ENCODE measurements around the gene GARNL3. TPM values are rescaled to one million over a fixed set of nuclear protein-coding genes. Genes with fewer than 3 reads are reported as not detected.

Gene GARNL3
- total RNA-seq, 1 experiment from 2014 or later: 2.8 TPM

- Mint-ChIP-seq H3K4me3 (ENCODE audit: low read depth, unreplicated experiment) (no peak overlapping the region), H3K27ac (ENCODE audit: unreplicated experiment) (no peak overlapping the region), H3K27me3 (ENCODE audit: unreplicated experiment) (no peaks in the 10 kb centered on the region), H3K4me1 (ENCODE audit: low read depth, unreplicated experiment) (peaks cover 17% of the 10 kb centered on the region), H3K9me3 (ENCODE audit: low read depth, unreplicated experiment) (no peaks in the 10 kb centered on the region), H3K36me3 (ENCODE audit: insufficient read depth, unreplicated experiment) (no peaks in the 10 kb centered on the region)
- CTCF ChIA-PET: interaction anchor here (0.6 kb wide), 1 partner anchor 79 kb away, joined by 5 read pairs; no protein-coding TSS in a partner anchor
- DNase-seq: no peak
- TF ChIP-seq, protein P1, sequence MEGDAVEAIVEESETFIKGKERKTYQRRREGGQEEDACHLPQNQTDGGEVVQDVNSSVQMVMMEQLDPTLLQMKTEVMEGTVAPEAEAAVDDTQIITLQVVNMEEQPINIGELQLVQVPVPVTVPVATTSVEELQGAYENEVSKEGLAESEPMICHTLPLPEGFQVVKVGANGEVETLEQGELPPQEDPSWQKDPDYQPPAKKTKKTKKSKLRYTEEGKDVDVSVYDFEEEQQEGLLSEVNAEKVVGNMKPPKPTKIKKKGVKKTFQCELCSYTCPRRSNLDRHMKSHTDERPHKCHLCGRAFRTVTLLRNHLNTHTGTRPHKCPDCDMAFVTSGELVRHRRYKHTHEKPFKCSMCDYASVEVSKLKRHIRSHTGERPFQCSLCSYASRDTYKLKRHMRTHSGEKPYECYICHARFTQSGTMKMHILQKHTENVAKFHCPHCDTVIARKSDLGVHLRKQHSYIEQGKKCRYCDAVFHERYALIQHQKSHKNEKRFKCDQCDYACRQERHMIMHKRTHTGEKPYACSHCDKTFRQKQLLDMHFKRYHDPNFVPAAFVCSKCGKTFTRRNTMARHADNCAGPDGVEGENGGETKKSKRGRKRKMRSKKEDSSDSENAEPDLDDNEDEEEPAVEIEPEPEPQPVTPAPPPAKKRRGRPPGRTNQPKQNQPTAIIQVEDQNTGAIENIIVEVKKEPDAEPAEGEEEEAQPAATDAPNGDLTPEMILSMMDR (IDR thresholded peaks at IDR 0.05; ENCODE audit: unreplicated experiment): no peak
- BruUV-seq (replicated peaks): no TSS peak
- intact Hi-C loops (cut with micrococcal nuclease; ENCODE audit: unreplicated experiment): no loop called here
Observed at GRCh38 chr9:127330501-127330900, 65.9 kb downstream of the GARNL3 start.

- Mint-ChIP-seq H3K36me3 (ENCODE audit: insufficient read depth, unreplicated experiment) (no peaks in the 10 kb centered on the region), H3K9me3 (ENCODE audit: low read depth, unreplicated experiment) (no peaks in the 10 kb centered on the region), H3K4me1 (ENCODE audit: low read depth, unreplicated experiment) (peaks cover 30% of the 10 kb centered on the region), H3K27me3 (ENCODE audit: unreplicated experiment) (no peaks in the 10 kb centered on the region), H3K4me3 (ENCODE audit: low read depth, unreplicated experiment) (no peak overlapping the region), H3K27ac (ENCODE audit: unreplicated experiment) (no peak overlapping the region)
- intact Hi-C loops (cut with micrococcal nuclease; ENCODE audit: unreplicated experiment): no loop called here
- CTCF ChIA-PET: no interaction called here
- DNase-seq: no peak
- no TSS peak for BruUV-seq (replicated peaks)
- TF ChIP-seq, protein P1 (IDR thresholded peaks at IDR 0.05; ENCODE audit: unreplicated experiment): no peak
Observed at GRCh38 chr9:127333221-127334064, 68.9 kb downstream of the GARNL3 start.

DNA sequence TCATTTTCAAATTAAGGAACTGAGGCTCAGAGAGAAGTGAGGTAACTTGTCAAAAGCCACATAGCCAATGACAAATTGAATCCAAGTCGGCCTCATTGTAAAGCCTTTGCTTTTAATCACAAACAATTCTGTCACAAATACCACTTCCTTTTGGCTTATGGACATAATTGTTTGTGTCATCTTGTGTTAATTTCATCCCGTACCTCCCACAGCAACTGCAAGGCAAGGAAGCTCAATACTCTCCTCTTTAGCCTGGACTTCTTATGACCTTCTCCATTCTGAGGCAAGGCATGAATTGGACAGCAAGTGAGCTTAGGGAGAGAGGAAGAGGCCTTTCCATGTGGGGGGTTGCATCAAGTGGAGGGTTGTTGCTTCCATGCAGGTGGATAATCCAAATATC lies 70.2 kb downstream of the GARNL3 start:
- CTCF ChIA-PET: no interaction called here

DNA sequence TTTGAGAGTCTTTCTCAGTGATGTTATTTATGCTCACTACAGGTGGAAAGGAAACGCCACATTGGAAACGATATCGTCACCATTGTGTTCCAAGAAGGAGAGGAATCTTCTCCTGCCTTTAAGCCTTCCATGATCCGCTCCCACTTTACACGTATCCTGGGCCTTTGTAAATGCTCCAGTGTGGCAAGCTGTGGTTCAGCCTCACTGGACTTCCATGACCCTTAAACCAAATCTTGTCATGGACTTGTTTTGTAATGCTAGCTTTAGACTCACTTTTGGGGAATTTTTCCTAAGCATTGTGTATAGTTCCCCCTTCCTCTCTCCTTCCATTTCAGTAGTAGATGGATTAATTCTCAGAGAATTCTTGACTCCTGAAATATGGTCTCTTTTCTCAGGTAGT lies 71.5 kb downstream of the GARNL3 start:
- no peak overlapping the region for H3K27ac Mint-ChIP-seq (ENCODE audit: unreplicated experiment)

More for the DNA sequence above, 70.2 kb downstream of the GARNL3 start:
- Mint-ChIP-seq H3K36me3 (ENCODE audit: insufficient read depth, unreplicated experiment) (no peaks in the 10 kb centered on the region), H3K27ac (ENCODE audit: unreplicated experiment) (no peak overlapping the region), H3K4me1 (ENCODE audit: low read depth, unreplicated experiment) (peaks cover 30% of the 10 kb centered on the region), H3K27me3 (ENCODE audit: unreplicated experiment) (no peaks in the 10 kb centered on the region), H3K4me3 (ENCODE audit: low read depth, unreplicated experiment) (no peak overlapping the region), H3K9me3 (ENCODE audit: low read depth, unreplicated experiment) (no peaks in the 10 kb centered on the region)
- TF ChIP-seq, protein P1 (IDR thresholded peaks at IDR 0.05; ENCODE audit: unreplicated experiment): no peak
- no peak for DNase-seq
- BruUV-seq (replicated peaks): no TSS peak
- intact Hi-C loops (cut with micrococcal nuclease; ENCODE audit: unreplicated experiment): no loop called here

More for the DNA sequence above, 71.5 kb downstream of the GARNL3 start:
- Mint-ChIP-seq H3K4me3 (ENCODE audit: low read depth, unreplicated experiment) (no peak overlapping the region), H3K9me3 (ENCODE audit: low read depth, unreplicated experiment) (no peaks in the 10 kb centered on the region), H3K4me1 (ENCODE audit: low read depth, unreplicated experiment) (peaks cover 22% of the 10 kb centered on the region), H3K36me3 (ENCODE audit: insufficient read depth, unreplicated experiment) (no peaks in the 10 kb centered on the region), H3K27me3 (ENCODE audit: unreplicated experiment) (no peaks in the 10 kb centered on the region)
- DNase-seq: no peak
- no TSS peak for BruUV-seq (replicated peaks)
- TF ChIP-seq, protein P1 (IDR thresholded peaks at IDR 0.05; ENCODE audit: unreplicated experiment): no peak
- CTCF ChIA-PET: interaction anchor here (1.0 kb wide), 1 partner anchor 15 kb away, joined by 3 read pairs; no protein-coding TSS in a partner anchor
- intact Hi-C loops (cut with micrococcal nuclease; ENCODE audit: unreplicated experiment): no loop called here
